ENCODE results near the gene GRB10.
"Not testable (repeated sequence)": the region's sequence is repeated elsewhere in the genome, so short reads cannot be mapped to it uniquely, and the experiment has no call there.

The GRB10 gene

DNA sequence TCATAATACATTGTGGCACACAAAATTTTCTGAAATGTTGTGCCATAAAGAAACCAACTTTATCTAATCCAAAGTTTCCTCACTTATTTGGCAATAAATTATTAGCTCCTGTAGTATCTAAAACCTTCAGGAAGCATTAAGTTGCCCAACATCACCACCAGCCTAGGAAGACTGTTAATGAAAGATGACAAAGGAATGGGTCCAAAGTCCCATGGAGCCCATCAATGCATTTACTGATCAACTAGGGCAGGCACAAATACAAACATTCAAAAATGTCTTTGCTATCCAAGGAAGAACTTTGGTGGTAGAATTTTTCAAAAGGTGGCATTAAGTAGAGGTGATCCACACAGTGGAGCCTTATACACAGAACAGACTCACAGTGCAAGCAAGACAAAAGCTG lies 4.5 kb downstream of the GRB10 start:
- no peak for DNase-seq

DNA sequence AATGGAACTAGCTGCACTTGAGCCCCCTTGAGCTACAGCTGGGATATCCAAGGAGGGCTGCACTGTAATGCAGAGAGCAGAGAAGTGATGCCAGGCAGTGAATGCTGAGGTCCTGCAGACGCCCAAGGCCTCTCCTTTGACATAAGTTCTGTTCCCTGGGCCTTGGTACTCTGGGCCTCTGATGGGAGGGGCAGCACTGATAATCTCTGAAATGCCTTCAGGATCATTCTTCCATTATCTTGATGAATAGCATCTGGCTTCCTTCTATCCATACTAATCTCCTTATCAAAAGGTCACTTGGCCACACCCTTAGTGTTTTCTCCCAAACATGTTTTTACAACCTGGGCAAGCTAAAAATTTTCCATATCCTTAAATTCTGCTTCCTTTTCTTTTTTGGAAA lies 6.9 kb downstream of the GRB10 start:
- no peak for DNase-seq

DNA sequence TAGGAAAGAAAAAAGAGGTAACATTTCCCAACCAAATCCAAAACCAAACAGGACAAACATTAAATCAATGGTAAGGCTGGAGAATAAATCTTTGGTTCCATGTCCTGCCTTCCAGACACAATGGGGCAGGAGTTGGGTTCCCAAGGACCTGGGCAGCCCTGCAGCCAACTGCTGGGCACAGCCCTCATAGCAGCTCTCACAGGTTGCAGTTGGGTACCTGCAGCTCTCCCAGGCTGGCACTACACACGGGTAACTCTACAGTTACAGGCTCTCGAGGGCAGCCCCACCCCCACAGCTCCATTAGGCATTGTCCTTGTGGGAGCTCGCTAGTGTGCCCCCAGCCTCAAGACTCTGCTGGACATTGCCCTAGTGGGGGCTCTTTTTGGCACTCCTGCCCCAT lies 7.5 kb downstream of the GRB10 start:
- DNase-seq, result no peak

DNA sequence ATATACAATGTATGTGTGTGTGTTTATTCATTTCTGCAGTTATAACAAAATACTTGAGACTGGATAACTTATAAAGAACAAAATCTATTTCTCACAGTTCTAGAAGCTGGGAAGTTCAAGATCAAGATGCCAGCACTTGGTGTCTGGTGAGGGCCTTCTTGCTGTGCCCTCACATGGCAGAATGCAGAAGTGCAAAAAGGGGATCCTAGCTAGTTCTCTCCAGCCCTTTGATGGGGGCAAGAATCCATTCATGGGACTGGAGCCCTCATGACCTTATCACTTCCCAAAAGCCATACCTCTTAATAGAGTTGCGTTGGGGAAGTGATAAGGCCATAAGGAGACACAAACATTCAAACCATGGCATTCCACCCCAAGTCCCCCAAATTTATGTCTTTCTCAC lies 8.4 kb downstream of the GRB10 start:
- peak; percentile 2 for DNase-seq

DNA sequence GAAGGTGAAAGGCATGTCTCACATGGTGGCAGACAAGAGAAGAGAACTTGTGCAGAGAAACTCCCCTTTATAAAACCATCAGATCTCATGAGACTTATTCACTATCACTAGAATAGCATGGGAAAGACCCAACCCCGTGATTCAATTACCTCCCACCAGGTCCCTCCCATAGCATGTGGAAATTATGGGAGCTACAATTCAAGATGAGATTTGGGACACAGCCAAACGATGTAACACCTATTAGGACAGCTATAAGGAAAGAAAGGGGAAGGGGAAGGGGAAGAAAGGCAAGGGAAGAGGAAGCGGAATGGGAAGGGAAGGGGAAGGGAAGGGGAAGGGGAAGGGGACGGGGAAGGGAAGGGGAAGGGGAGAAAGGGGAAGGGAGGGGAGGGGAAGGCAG lies 9.6 kb downstream of the GRB10 start:
- DNase-seq, result not testable (repeated sequence)

DNA sequence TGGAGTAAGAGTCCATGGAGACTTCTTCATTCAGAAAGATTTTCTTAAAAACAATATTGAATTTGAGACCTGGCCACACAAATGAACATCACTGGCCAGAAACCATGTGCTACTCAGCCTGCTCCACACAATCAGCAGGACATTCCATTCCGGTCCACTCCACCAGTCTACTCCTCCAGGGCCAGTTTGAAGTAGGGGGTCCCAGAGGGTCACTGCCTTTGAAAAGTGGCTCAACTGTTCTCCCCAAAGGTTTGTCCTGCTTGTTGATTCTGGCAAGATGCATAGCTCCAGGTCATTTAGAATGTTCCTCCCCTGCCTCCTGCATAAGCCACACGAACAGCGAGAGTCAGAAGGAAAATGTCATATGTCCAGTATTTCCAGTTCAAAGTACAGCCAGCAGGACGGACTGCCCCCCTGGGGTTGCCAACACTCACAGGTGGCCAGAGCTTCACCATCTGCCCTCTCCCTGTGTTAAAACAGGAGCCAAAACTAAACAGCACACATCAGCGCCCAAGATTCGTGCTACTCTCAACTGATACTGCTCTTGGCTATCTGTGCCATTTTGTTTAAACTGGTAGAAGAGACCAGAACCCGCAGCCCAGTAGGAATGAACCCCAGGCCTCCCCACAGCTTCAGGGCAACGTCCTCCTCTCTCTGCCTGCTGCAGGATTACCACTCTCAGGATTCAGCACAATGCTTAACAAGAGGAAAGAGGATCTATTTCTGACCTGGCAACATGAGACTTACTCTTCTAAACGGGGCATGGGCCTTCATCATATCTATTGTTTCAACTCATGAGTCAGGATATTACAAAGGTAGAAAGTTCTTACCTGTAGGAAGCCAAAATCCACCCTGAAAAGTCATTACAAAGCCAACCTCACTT lies 11.3 kb downstream of the GRB10 start:
- DNase-seq, result no peak

DNA sequence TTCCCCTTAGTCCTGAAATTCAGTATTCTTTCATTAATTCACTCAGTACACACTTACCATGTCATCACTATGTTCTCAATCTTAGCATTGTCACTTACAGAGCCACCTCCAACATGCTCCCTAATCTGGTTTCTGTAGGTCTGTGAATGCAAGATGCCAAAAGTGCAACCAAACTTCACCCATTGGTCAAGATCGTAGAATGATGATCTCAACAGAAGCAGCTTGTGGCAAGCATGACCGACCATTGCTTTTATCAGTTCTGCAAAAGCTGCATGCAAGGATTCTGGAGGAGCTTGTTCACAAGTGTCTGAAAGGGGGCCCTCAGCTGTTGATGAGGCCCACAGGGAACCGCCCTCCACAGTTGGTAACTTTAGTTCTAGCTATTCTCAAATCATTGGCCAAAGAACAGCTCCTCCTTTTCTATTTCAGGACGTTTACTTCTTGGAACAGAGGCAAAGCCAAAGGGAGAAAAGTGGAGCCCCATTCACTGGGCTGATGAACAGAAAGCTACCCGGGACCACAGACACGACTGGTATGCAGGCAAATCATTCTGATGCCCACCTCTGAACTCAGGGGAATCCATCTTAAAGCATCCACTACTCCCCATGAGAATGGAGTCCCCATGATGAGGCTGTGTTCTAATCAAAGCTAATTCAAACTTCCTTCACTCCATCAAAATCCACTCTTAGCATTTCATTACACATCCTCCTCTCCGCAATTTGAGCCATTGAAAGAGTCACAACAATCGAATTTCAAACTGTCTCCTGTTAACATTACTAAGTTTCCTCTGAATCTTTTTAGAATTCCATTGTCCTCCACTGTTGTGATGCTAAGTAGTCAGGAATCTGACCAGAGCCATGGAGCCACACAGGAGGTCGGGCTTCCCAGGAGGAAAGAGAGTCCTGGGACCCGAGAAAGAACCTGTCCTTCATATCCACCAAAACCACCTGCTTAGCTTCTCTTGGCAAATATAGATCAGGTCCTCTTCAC lies 13.9 kb downstream of the GRB10 start:
- peak; percentile 46 for DNase-seq

DNA sequence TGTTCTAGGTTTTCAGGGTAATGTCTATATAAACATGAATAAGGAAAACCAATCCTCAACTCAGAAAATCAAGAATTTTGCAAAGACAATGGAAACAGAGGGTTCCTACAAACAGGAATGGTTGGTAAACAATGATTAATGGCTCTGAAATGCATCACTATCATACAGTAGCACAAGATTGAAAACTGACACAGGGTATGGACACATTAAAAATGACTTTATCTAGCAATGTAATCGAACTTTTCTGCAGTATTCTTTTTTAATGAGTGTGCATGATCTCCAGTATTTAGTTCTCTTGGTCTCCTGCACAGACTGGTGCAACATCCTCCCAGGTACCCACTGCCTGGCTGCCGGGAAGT lies 15.9 kb downstream of the GRB10 start:
- no peak for DNase-seq

DNA sequence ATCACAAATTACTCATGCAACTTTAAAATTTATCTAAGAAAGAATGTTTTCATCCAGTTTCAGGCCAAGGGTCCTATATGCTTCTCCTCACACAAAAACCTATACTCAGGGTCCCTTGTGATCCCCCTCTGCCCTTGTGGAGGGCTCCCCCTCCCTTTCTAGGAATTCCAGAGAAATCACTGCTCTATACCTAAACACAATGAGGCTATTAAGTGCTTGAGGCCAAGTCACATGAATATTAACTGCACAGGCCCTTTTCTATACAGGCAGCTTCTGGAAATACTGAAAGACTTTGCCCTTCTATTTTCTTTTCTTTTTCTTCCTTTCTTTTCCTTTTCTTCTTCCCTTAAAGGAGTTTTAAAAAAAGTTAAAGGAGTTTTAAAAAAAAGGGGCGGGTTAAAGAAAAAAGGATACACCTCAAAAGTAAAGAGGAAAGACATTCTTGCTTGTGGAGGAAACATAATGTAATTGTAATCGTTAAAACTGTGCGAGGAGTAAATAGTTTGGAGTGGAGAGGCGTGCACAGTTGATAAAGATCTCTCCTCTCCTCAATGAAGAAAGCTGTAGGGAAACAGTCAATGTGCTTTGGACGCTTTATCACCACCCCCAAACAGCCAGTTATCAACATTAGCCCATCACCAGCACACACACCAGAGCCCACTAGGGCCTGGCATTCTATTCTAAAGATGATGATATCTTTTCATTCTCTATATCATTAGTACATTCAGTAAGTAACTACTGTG lies 16.4 kb downstream of the GRB10 start:
- DNase-seq, result no peak

DNA sequence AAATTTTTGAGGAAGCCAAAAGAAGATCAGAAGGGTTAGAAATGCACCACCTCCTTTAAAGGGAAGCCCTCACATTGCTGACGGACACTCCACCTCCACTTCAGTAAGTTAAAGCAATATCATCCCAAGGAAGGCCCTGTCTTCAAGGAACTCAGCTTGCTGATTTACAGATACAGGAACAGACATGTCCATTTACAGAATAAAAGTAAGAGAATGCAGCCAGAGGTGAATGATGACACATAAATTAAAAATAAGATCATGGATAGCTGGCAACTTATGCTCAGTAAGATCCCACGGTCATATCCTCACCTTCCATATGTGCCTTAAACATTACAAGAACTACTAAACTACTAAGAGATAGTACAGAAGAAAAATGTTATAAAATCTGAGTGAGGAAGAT lies 20.4 kb downstream of the GRB10 start:
- DNase-seq, result no peak

DNA sequence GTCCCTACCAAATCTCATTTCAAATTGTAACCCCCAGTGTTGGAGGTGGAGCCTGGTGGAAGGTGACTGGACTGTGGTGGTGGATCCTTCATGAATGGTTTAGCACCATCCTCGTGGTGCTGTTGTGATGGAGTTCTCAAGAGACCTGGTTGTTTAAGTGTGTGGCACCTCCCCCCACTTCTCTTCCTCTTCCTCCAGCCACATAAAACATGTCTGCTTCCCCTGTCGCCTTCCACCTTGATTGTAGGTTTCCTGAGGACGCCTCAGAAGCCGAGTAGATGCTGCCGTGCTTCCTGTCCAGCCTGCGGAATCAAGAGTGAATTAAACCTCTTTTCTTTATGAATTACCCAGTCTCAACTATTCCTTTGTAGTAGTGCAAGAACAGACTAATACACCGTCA lies 21.0 kb downstream of the GRB10 start:
- DNase-seq, result no peak

DNA sequence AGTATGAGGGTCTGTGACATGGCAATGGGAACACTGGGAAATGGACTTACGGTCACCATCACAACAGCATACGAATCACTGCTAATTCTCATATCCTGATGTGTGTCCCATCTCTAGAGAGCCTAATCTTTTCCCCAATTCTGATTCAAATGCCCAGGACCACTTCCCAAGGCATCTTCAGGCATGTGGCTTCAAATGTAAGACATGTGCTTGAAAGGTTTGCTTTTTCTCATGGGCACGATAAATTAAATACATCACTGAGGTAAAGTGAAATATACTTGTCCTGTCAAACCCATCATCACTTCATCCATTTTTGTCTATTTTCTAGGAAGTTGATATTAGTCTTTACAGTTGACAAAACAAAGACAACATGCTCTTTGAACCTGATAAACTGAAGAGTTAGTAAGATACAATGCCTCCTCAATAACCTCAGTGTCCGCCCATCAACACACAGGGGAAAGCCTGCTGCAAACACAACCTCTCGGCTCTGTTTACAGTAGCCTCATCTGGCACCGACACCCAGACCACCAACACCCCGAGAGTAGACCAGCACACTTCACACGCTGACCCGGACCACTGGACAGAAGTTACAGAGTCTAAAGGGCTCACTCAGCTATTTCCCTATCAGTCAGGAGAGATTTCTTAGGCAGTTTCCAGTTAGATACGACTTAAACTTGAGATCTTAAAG lies 24.8 kb downstream of the GRB10 start:
- no peak for DNase-seq

DNA sequence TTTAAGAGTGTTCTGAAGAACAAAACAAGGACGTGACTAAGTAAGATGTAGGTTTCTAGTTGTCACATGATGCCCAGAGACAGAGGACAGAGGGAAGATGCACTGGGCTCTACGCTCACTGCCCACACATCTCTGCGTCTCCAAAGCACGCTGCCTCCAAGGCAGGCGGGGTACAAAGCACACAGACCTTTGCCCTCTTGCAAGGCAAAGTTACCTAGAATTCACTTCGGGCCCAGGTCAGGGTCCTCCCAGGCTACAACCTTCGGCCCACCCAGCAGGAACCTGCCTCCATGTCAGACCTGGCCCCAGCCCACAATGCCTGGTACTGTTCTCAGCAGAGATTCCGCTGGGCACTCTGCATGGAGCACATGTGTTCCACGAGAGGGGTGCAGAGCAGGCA lies 26.5 kb downstream of the GRB10 start:
- no peak for DNase-seq

DNA sequence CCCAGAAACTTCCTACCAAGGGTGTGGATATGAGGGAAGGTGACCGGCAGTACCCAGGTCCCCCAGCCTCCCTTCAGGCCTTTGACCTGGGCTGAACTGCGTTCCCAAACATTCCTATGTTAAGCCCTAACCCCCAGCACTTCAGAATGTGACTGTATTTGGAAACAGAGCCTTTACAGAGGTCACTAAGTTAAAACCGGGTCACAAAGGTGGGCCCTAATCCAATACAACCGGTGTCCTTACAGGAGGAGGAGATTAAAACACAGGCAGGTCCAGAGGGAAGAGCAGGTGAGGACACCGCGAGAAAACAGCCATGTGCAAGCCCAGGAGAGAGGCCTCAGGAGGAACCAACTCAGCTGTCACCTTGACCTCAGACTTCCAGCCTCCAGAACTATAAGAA lies 28.0 kb downstream of the GRB10 start:
- DNase-seq, result no peak

DNA sequence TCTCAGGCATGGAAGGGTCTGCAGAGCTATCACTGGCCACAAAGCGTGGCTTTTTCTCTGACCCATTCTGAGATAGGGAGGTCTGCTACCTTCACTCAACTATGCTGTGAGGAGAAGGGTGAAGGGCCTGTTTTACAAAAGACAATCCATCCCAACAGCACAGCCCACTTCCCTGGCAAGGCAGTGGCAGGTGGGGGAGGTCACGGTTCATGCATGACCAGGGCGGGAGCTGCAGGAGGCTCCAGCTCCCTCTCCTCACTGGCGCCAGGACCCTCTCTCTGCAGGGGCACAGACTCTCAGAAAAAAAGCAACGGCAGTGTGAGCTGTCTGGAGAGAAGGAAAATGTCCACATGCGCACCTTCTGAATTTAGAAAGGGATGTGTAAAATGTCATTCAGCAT lies 28.5 kb downstream of the GRB10 start:
- no peak for DNase-seq

DNA sequence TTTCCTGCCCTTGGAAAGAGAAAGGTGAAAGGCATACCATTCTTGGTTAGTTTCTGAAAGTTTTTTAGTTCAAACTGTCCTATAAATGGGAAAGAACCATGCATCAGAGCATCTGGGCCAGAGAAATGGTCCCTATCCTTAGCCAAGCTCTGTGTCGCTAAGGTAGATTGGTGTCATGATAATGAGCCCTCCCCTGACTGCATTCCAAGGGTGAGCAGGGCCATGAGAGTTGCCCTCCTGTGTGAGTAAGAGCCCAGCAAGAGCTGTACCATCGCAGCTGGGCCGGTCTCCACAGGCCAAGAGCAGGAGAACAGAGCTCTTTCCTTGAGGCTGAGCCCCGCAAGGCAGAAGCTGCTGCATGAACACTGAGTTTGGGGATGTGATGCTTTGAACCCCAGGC lies 30.3 kb downstream of the GRB10 start:
- no peak for DNase-seq

DNA sequence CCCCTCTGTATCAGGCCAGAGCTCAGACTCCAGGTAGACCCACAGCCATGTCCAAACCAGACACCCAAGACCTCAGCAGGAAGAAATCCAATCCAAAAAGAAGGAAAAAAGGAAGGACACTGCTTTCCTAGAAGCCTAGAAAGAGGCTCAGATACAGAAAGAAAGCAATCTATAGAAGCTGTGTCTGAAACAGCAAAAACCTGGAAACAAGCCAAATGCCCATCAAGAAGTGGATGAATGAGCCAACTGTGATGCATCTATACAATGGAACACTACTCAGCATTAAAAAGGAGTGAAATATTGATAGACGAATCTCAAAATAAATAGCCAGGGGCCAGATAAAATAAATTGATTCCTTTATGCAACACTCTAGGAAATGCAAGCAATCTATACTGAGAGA lies 31.6 kb downstream of the GRB10 start:
- DNase-seq, result no peak

DNA sequence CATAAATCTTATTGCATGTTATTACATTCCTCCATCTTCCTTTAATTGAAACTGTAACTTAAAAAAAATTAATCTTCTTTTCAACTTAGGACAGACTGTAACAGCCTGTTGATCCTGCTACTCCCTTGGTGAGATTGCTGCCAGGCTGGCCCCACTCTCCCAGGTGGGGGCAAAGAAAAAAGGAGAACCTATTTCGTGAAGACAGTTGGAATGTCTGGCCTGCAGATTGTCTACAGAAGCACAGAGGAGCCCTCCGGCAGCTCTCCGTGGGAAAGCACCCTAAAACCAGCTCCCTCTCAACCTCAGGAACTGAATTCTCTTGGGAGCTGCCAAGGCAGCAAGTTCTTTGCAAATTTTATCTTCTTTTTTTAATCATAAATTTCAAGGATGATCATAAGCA lies 32.8 kb downstream of the GRB10 start:
- DNase-seq, result no peak

DNA sequence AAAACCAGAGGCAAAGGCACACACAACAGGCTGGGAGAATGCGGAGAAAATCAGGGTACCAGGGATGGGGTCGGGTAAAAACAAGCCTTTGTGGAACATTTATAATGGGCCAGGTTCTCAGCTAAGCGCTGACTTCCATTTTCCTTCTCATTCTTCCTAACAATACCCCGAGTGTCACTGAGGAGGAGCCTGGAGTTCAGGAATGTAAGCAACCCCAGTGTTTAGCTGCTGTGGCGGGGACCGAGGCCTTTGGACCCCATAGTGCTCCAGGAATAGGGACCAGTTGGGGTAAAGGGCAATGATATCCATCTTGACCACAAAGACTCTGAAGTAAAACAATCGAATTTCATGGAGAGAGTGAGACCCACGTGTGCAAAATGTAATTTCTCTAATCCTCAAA lies 34.2 kb downstream of the GRB10 start:
- no peak for DNase-seq

DNA sequence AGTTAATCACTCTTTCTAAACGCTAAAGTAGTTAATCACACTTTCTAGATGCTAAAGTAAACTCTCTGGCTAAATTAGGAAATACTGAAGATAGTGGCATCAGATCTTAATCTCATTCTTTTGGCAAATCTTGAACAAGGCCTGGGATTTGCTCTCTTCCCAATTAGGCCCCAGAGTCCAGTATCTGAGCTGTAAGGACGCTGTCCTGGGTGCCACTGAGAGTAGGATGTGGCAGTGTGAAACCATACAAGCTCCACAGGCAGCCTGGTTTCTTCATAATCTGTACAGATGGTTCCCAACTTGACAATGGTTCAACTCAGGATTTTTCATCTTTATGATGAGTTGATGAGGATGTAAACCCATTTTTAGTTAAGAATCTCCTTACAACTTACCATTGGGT lies 36.9 kb downstream of the GRB10 start:
- no peak for DNase-seq

DNA sequence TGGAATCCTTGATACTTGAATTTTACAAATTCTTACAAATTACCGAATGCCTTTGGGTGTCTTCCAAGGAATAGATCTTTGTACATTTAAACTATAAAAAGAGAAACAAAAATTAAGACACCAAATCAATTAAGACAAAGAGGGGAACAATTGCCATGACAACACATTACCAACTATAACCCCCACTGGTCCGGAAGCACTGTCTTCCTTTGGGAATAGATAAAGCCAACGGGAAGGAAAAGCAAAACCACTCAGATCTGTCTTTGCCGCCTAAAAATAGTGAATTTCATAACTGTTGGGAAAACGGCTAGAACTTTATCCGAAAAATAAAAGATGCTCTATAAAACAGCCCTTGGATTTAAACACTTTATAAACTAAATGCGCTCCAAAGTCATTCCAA lies 37.4 kb downstream of the GRB10 start:
- DNase-seq, result no peak

DNA sequence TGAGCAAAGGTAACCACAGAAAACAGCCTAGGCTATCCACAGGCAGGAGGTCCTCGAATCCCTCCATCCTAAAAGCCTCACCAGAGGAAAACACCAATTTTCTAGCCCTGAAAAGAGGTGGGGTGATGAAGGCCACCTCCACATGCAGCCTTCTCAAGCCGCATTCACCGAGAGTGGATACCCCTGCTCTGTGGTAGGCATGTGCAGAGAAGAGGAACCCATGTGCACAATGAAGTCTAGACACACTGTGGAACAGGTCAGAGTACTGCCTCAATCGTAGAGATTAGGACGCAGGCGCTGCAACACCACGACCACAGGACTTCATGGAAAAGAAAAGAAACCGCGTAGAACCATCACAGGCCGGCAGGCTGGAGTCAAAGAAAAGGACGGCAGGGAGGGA lies 38.8 kb downstream of the GRB10 start:
- DNase-seq, result no peak

DNA sequence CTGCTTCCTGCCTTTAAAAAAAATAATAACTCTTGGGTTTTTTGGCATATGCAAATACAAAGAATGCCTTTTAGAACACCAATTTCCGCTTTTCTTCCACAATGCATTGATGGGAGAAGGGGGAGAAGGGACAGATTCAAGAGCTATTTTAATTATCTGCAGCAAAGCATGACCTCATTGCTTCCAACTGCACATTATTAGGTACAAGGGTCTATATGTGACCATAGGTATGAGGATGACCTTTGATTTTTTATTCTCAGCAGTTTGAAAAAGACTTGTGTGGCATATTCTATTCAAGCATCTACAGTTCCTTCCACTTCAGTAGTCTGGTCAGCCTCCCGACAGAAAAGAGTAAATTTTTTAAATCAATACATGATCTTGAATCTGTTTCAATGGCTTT lies 39.7 kb downstream of the GRB10 start:
- no peak for DNase-seq

Measured in OCI-M1 (cell line).